PC-9 (cell line): ENCODE data around the gene GSTA1. TPM values are rescaled to one million over a fixed set of nuclear protein-coding genes. Genes with fewer than 3 reads are reported as not detected.
"Not testable (repeated sequence)": the region's sequence is repeated elsewhere in the genome, so short reads cannot be mapped to it uniquely, and the experiment has no call there.

Source experiments
- BruUV-seq: library from RNA; stranded (reverse); fragments of 400-500 nt; replicated peaks from 2 replicates; lab custom pipeline; 2021; lab: Mats Ljungman, UMichigan
- CTCF ChIA-PET: fragments of 300-600 bp; sonication (Branson Sonifier 250); formaldehyde crosslinking; loops from one replicate; lab custom pipeline; 2022; ENCODE audit warnings: antibody characterized with exemption; lab: Charles Lee
- POLR2A ChIA-PET: fragments of 300-600 bp; sonication (Branson Sonifier 250); formaldehyde crosslinking; loops from one replicate; lab custom pipeline; 2022; ENCODE audit warnings: antibody characterized with exemption; ENCODE audit not compliant: unreplicated experiment; lab: Charles Lee
- DNase-seq, 2 experiments: peaks; one replicate each; pipeline versions ENCODE4 v3.0.0 to v3.0.0-alpha.2; 2015 to 2022; ENCODE audit warnings: mixed read lengths in 1 of 2
- H2AFZ ChIP-seq: fragments of 200-600 bp; sonication (generic); 2 replicates; pipeline ENCODE4 v1.8.1; 2017; ENCODE audit warnings: antibody characterized with exemption
- H3F3A ChIP-seq: fragments of 200-600 bp; sonication (generic); 2 replicates; pipeline ENCODE4 v1.8.1; 2017; ENCODE audit warnings: antibody characterized with exemption, mild to moderate bottlenecking, low read depth; ENCODE audit not compliant: insufficient read depth
- H3K27ac ChIP-seq: fragments of 200-600 bp; sonication (generic); 2 replicates; pipeline ENCODE4 v1.6.1; 2016; ENCODE audit warnings: mixed run types
- H3K27me3 ChIP-seq: fragments of 200-600 bp; sonication (generic); 2 replicates; pipeline ENCODE4 v1.6.1; 2016; ENCODE audit warnings: low read depth, mixed run types; ENCODE audit not compliant: insufficient read depth
- H3K36me3 ChIP-seq: fragments of 200-600 bp; sonication (generic); 2 replicates; pipeline ENCODE4 v1.6.1; 2016; ENCODE audit warnings: low read depth, mixed run types
- H3K4me1 ChIP-seq: fragments of 200-600 bp; sonication (generic); replicated peaks from 2 replicates; pipeline ENCODE4 v1.6.1; 2016; ENCODE audit warnings: mixed run types; ENCODE audit not compliant: insufficient read depth
- H3K4me2 ChIP-seq: fragments of 200-600 bp; sonication (generic); 2 replicates; pipeline ENCODE4 v1.6.1; 2017; ENCODE audit warnings: mixed run types
- H3K4me3 ChIP-seq: fragments of 200-600 bp; sonication (generic); 2 replicates; pipeline ENCODE4 v1.6.1; 2016; ENCODE audit warnings: mixed run types
- H3K79me2 ChIP-seq: fragments of 200-600 bp; sonication (generic); 2 replicates; pipeline ENCODE4 v1.6.1; 2017; ENCODE audit warnings: low read depth, mixed run types
- H3K9me2 ChIP-seq: fragments of 200-600 bp; sonication (generic); 2 replicates; pipeline ENCODE4 v1.8.1; 2017; ENCODE audit warnings: mild to moderate bottlenecking; ENCODE audit not compliant: insufficient read depth
- H3K9me3 ChIP-seq: fragments of 200-600 bp; sonication (generic); 2 replicates; pipeline ENCODE4 v1.8.1; 2016; ENCODE audit warnings: low read depth; ENCODE audit not compliant: insufficient read depth
- H4K20me1 ChIP-seq: fragments of 200-600 bp; sonication (generic); 2 replicates; pipeline ENCODE4 v1.8.1; 2017; ENCODE audit not compliant: insufficient read depth
- EZH2 ChIP-seq: fragments of 200-600 bp; sonication (generic); IDR thresholded peaks from 2 replicates; pipeline ENCODE4 v1.8.0; 2017; ENCODE audit warnings: antibody characterized with exemption, low read depth
- intact Hi-C: fragments of 100-400 bp; cut with micrococcal nuclease; formaldehyde crosslinking; loops from one replicate; pipeline ENCODE4 v1.10.0; 2022; ENCODE audit not compliant: unreplicated experiment
- total RNA-seq: library from RNA; stranded (reverse); gene quantifications from 2 replicates; pipeline ENCODE4 v1.2.3, GENCODE V29; 2021
- TF ChIP-seq, protein P1 (sequence below): fragments of 200-600 bp; sonication (generic); conservative IDR thresholded peaks from 2 replicates; pipeline ENCODE4 v1.6.1; 2017; ENCODE audit warnings: mixed run types, antibody characterized with exemption, mild to moderate bottlenecking, moderate library complexity

The GSTA1 gene
- total RNA-seq, 1 experiment from 2014 or later = not detected

DNA sequence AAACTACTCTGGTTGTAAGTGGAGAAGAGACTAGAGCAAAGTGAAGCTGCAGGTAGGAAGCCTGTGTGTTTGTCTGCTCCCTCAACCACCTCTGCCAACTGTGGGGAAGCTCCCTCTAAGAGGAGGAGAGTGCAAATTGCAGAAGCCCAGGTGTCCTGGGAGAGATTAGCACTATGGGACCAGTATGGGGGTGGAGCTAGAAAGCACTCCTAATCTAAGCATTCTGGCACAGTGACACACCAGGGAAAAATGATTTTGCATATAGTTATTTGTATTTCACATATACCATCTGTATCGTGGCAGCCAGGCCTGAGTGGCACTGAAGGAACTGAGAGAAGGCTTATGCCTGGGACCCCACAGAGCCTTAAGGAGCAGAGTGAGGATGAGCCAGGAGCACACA lies 12.8 kb downstream of the GSTA1 start:
- Histone ChIP-seq H3K79me2 (no peaks in the 10 kb centered on the region), H3K4me1 (no peaks in the 10 kb centered on the region), H3K9me2 (no peaks in the 10 kb centered on the region), H3K4me3 (no peak overlapping the region), H2AFZ (no peak overlapping the region), H3K27me3 (no peaks in the 10 kb centered on the region), H3F3A (no peaks in the 10 kb centered on the region), H3K4me2 (no peak overlapping the region), H4K20me1 (no peaks in the 10 kb centered on the region), H3K36me3 (no peaks in the 10 kb centered on the region), H3K9me3 (no peaks in the 10 kb centered on the region), H3K27ac (no peak overlapping the region)
- no peak for DNase-seq
- POLR2A ChIA-PET = no interaction called here
- intact Hi-C loops = no loop called here
- CTCF ChIA-PET = no interaction called here
- TF ChIP-seq, protein P1, sequence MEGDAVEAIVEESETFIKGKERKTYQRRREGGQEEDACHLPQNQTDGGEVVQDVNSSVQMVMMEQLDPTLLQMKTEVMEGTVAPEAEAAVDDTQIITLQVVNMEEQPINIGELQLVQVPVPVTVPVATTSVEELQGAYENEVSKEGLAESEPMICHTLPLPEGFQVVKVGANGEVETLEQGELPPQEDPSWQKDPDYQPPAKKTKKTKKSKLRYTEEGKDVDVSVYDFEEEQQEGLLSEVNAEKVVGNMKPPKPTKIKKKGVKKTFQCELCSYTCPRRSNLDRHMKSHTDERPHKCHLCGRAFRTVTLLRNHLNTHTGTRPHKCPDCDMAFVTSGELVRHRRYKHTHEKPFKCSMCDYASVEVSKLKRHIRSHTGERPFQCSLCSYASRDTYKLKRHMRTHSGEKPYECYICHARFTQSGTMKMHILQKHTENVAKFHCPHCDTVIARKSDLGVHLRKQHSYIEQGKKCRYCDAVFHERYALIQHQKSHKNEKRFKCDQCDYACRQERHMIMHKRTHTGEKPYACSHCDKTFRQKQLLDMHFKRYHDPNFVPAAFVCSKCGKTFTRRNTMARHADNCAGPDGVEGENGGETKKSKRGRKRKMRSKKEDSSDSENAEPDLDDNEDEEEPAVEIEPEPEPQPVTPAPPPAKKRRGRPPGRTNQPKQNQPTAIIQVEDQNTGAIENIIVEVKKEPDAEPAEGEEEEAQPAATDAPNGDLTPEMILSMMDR = no peak
- no peak for TF ChIP-seq EZH2
- no TSS peak for BruUV-seq

DNA sequence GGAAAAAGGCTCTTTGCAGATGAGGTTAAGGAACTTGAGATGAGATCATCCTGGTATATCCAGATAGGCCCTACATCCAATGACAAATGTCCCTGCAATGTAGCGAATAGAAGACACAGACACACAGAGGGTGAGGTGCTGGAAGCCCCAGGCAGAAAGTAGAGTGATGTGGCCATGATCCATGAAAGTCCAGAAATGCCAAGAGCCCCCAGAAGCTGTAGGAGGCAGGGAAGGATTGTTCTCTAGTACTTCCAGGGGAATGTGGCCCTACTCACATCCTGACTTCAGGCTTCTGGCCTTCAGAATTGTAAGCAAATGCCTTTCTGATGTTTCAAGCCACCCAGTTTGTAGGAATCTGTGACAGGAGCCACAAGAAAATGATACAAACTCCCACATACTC lies 14.0 kb downstream of the GSTA1 start:
- DNase-seq, H3K36me3 ChIP-seq, H3K4me3 ChIP-seq, H3K27ac ChIP-seq, H3K4me1 ChIP-seq, H3K9me3 ChIP-seq, H3F3A ChIP-seq, H3K9me2 ChIP-seq, POLR2A ChIA-PET, BruUV-seq, intact Hi-C loops, H3K79me2 ChIP-seq, H4K20me1 ChIP-seq, H3K4me2 ChIP-seq, H2AFZ ChIP-seq, CTCF ChIA-PET, H3K27me3 ChIP-seq: not testable (repeated sequence)

DNA sequence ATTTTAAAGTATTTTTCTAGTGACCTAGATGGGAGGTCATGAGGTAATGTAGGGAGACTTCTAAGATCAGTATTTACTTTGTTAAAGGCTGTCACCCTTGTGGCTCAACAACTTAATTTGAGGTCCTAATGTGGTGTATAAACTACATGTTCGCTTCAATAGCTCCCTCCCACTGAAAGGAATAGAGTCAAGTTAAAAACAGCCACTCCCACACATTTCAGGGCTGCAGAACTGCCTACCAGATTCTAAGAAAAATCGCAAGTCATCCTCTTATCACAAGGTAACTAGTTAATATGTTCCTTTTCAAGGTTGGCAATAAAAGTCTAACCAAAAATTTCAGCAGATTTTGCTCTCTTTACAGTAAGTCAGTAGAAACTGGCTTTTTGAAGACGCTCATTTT lies 15.1 kb downstream of the GSTA1 start:
- Histone ChIP-seq H4K20me1 (no peaks in the 10 kb centered on the region), H3K9me3 (no peaks in the 10 kb centered on the region), H3K27me3 (no peaks in the 10 kb centered on the region), H3K4me2 (no peak overlapping the region), H3K27ac (no peak overlapping the region), H2AFZ (no peak overlapping the region), H3F3A (no peaks in the 10 kb centered on the region), H3K79me2 (no peaks in the 10 kb centered on the region), H3K4me3 (no peak overlapping the region), H3K9me2 (no peaks in the 10 kb centered on the region), H3K36me3 (no peaks in the 10 kb centered on the region), H3K4me1 (no peaks in the 10 kb centered on the region)
- BruUV-seq = no TSS peak
- DNase-seq = no peak
- ChIA-PET CTCF (no interaction called here), POLR2A (no interaction called here)
- intact Hi-C loops = no loop called here
- TF ChIP-seq, protein P1 = no peak
- no peak for TF ChIP-seq EZH2

DNA sequence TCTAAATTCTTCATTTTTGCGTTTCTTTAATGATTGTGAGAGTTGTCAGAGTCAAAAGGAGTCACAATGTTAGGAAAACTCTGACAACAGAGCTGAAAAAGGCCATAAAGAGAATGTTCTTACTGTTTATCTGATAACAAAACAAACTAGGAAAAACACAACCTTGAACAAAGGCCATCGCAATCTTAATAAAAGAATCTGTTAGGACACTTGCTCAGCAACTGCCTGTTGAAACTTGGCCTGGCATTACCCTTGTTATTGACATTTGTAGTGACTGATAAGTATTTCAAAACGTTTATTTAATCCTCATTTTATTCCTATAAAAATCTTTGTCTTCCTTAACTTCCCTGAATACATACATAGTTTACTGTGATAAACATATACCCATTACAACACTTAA lies 15.7 kb downstream of the GSTA1 start:
- ChIA-PET CTCF (no interaction called here), POLR2A (no interaction called here)
- DNase-seq = no peak
- no peak overlapping the region for H2AFZ ChIP-seq
- H3K79me2 ChIP-seq = no peaks in the 10 kb centered on the region
- H3K36me3 ChIP-seq = no peaks in the 10 kb centered on the region
- TF ChIP-seq, protein P1 = no peak
- no peak for TF ChIP-seq EZH2
- H3K4me2 ChIP-seq = no peak overlapping the region
- intact Hi-C loops = no loop called here
- H3K27me3 ChIP-seq = no peaks in the 10 kb centered on the region
- no peaks in the 10 kb centered on the region for H3F3A ChIP-seq
- H4K20me1 ChIP-seq = no peaks in the 10 kb centered on the region
- peaks cover 4% of the 10 kb centered on the region; the same call in 1 of the 2 replicates for H3K4me1 ChIP-seq
- no peaks in the 10 kb centered on the region for H3K9me2 ChIP-seq
- BruUV-seq = no TSS peak
- no peaks in the 10 kb centered on the region for H3K9me3 ChIP-seq
- H3K4me3 ChIP-seq = no peak overlapping the region
- no peak overlapping the region for H3K27ac ChIP-seq
